GM19468 (cell line): ENCODE results near the gene CEP164.

Source experiments
- ATAC-seq: cut with Tn5 transposase; IDR thresholded peaks from one replicate; pipeline ENCODE4 v1.9.1; 2021; ENCODE audit warnings: mild to moderate bottlenecking, moderate library complexity, moderate number of reproducible peaks; ENCODE audit not compliant: unreplicated experiment; ENCODE audit errors: extremely low read depth

CEP164 gene

GRCh38 chr11:117417342-117417741, 89.7 kb downstream of the CEP164 start:
- ATAC-seq = no peak

GRCh38 chr11:117417856-117418255, 90.2 kb downstream of the CEP164 start:
- no peak for ATAC-seq

GRCh38 chr11:117418737-117419481, 91.3 kb downstream of the CEP164 start:
- ATAC-seq = no peak

- ATAC-seq = no peak
Observed at GRCh38 chr11:117419482-117420142, 92.0 kb downstream of the CEP164 start.

- no peak for ATAC-seq
Observed at GRCh38 chr11:117420143-117420485, 92.5 kb downstream of the CEP164 start.

GRCh38 chr11:117420598-117420997, 92.9 kb downstream of the CEP164 start:
- no peak for ATAC-seq

- ATAC-seq = no peak
Observed at GRCh38 chr11:117421041-117421440, 93.4 kb downstream of the CEP164 start.

GRCh38 chr11:117421476-117421875, 93.8 kb downstream of the CEP164 start:
- no peak for ATAC-seq

GRCh38 chr11:117423046-117423575, 95.5 kb downstream of the CEP164 start:
- ATAC-seq = no peak

- no peak for ATAC-seq
Observed at GRCh38 chr11:117424781-117425180, 97.1 kb downstream of the CEP164 start.

GRCh38 chr11:117425679-117426296, 98.1 kb downstream of the CEP164 start:
- no peak for ATAC-seq

GRCh38 chr11:117426297-117426685, 98.6 kb downstream of the CEP164 start:
- ATAC-seq = no peak

- no peak for ATAC-seq
Observed at GRCh38 chr11:117426941-117427340, 99.3 kb downstream of the CEP164 start.

GRCh38 chr11:117427356-117427874, 99.8 kb downstream of the CEP164 start:
- ATAC-seq = no peak

- no peak for ATAC-seq
Observed at GRCh38 chr11:117428186-117428855, 100.7 kb downstream of the CEP164 start.

GRCh38 chr11:117428856-117429229, 101.2 kb downstream of the CEP164 start:
- ATAC-seq = no peak

- no peak for ATAC-seq
Observed at GRCh38 chr11:117430293-117430955, 102.8 kb downstream of the CEP164 start.

GRCh38 chr11:117431436-117431835, 103.8 kb downstream of the CEP164 start:
- no peak for ATAC-seq

GRCh38 chr11:117433717-117434116, 106.1 kb downstream of the CEP164 start:
- ATAC-seq = no peak

GRCh38 chr11:117434481-117434880, 106.8 kb downstream of the CEP164 start:
- no peak for ATAC-seq
